Cerebellar nuclear complex (tissue), 1 donor: ENCODE data around the gene UBE2L3.
"Not testable (repeated sequence)": the region's sequence is repeated elsewhere in the genome, so short reads cannot be mapped to it uniquely, and the experiment has no call there.

Source experiments
- DNase-seq, 2 experiments: peaks; one replicate each; lab custom pipeline; 2025; lab: John Stamatoyannopoulos, UW

UBE2L3 gene

DNA sequence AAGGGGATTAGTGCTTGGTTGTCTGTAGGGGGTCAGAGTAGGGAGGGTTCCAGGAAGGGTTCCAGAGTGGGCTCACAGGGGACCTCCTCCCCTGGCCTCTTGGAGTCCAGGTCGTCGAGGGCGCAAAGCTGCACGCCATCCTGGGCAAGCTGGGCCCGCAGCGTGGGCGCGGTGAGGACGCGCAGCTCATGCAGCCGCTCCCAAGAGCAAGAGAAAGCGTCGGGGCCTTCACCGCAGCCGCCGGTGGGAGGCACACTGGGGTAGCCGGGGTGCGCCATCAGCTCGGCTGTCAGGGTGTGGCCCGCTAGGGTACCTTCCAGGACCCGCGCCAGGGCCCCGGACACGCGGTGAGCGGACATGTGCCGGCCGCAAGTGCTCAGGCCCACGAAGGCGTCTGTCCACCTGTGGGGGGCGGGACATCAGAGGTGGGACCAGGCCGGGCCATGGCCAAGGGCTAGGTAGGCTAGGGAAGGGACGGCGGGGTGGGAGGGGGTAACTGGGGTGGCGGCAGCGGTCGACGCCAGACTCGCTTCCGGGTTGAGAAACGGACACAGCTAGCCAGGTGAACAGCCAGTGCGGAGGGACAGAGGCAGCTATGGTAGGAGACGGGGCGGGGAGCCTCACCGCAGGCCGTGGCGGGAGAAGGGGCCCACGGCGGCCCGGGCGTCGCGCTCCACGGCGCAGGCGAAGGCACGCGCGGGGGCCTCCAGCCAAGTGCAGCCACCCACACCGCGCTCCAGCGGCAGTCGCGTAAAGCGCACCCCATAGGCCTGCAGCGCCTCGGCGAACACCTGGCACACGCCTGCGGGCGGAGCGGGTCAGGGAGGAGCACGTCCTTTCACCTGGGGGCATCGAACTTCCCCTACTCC is 61.1 kb downstream of the UBE2L3 start:
- DNase-seq, result no peak

DNA sequence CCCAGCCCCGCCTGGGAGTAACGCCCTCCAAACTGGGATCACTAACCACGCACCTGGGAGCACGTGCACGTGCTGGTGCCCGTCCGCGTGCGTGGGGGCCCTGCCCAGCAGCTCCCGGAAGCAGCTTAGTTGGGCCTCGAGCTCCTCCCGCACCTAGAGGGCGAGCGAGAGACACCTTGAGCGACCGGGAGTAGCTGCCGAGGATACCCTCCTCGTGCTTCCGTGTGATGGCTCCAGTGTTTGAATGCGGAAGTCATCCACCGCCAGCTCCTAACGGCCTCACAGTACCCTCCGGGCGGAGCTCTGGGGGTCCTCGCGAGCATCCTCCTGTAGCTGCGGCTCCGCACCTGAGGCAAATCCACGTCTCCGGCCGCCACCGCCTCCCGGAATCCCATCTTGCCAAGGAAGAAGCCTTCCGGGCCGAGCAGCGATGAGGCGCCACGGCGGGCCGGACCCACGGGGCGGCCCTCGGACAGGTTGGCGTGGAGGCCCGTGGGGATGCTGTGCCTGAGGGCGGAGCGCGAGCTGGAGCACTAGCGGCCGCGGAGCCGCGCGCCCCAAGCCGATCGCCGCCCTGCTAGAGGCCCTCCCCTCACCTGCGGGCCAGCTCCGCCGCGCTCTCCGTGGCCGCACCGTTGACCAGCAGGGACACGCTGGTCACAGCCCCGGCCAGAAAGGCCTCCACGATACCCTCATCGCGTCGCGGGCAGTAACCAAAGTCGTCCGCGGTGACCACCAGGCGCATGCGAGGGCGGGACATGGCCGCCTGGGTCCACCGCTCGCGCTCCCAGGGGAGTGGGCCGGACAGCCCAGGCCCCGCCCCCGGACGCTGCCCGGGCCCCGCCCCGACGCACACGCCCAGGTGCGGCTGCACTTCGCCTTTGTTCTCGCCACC is 62.0 kb downstream of the UBE2L3 start, which contains the start of gene YDJC:
YDJC (minus strand) TSS at position 768 of the 895 bp plus-strand sequence; CDS start at position 760, 8 bp downstream.
- peak in 1 of 2 experiments; percentile 88 for DNase-seq

DNA sequence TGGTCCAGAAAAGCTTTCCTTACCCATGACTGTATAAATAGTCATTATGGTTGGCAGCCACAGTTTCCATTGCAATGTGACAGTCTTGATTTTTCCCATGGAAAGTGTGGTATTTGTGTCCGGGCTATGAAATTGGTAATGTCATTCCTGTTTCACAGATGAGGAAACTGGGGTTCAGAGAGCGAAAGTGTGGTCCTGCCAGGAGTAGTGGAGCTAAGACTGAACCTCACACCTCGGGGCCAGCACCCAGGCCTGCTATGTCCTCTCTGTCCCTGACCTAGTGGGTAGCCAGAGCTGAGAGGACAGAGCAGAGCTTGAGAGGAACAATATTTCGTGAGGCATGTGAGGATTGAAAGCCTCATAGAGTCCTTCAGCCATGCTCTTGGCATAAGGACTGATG is 63.5 kb downstream of the UBE2L3 start:
- DNase-seq, result no peak

- no peak for DNase-seq
These were observed 64.9 kb downstream of the UBE2L3 start, which contains the start of gene CCDC116 for GRCh38 chr22:21632237-21632895. CCDC116 (plus strand) TSS chr22:21632760; CDS start chr22:21633182, 422 bp downstream.

GRCh38 chr22:21632931-21633330 is 65.4 kb downstream of the UBE2L3 start:
- DNase-seq, result no peak

DNA sequence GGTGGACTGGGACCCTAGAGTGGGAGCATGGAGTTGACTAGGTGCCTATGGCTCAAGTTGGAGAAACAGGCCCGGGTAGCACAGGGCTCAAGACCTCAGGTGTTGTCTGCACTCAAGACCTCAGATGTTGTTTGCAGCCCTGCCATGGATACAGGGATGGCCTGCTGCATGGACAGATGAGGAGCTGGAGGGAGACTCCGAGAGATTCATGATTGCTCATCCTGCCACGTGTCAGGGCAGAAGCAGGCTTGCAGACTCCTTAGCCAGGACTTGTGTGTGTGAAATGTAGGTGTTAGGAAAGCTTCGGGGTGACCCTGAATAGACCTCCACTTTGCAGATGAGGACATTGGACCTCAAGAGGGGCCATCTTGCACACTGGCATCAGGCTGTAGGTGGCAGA is 66.0 kb downstream of the UBE2L3 start:
- DNase-seq, result no peak

GRCh38 chr22:21634081-21634480 is 66.6 kb downstream of the UBE2L3 start:
- no peak for DNase-seq

GRCh38 chr22:21634844-21635243 is 67.3 kb downstream of the UBE2L3 start:
- DNase-seq, result no peak

- no peak for DNase-seq
These were observed 68.4 kb downstream of the UBE2L3 start for GRCh38 chr22:21635771-21636510.

DNA sequence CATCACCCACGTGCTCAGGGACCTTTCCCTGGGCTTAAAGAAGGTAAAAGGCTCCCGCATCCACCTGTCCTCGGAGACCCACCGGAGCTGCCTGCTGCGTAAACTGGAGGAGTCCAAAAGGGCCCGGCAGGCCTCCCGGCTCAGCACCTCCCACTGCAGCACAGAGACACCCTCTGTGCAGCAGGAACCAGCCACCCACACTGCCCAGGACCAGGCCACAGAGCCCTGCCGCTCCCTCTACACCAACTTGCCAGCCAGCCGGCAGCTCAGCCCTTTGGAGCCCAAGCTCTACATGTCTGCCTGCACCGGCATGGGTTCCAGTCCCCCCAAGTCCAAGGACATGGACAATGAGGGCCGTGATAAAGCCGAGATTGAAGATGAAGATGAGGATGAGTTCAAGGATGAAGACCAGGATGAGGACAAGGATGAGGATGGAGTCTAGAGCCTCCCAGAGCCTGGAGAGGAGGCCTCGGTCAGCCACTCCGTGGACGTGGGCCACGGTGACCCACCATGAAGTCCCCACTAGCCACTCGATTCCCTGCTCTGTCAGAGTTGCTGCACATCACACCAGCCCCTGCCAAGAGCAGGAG is 69.2 kb downstream of the UBE2L3 start:
- DNase-seq, result no peak

DNA sequence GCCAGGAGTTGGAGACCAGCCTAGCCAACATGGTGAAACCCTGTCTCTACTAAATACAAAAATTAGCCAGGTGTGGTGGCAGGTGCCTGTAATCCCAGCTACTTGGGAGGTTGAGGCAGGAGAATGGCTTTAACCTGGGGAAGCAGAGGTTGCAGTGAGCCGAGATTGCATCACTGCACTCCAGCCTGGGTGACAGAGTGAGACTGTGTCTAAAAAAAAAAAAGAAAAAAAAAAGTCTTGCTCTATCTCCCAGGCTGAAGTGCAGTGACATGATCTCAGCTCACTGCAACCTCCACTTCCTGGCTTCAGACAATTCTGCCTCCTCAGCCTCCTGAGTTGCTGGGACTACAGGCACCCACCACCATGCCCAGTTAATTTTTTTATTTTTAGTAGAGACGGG is 69.9 kb downstream of the UBE2L3 start:
- DNase-seq, result not testable (repeated sequence)

DNA sequence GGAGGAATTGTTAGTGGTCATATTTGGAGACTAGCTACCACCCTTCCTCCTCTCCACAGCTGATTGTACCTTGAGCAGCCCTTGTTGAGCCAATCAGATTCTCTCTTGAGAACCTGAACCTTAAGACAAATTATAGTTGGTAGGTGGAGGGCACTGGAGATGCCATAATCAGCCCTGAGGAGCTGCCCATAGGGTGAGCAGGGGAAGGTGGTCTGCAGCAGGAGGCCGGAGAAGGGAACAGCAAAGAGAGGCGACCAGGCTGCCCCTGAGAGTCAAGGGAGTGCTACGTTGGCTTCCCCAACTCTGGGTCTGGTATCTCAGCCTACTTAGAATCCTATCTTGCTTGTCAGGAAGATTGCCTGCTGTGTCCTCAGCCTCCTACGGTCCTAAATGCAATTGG is 71.8 kb downstream of the UBE2L3 start:
- no peak for DNase-seq

DNA sequence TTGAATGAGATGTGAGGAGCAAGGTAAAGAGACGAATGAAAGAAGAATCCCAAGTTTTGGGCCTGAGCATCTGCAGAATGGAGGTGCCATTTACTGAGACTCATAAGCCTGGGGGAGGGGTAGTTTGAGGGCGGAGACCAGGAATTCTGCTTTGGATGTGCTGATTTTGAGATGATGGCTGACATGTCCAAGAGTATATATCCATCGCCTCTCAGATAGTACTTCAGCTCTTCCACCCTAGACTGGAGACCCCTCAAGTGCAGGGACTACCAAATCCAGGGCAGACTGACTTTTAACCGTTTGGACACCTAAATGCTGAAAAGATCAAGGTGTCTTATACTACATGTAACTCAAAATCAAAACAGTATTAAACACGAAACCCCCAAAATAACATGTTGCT is 73.3 kb downstream of the UBE2L3 start:
- no peak for DNase-seq

- DNase-seq, result no peak
These were observed 73.9 kb downstream of the UBE2L3 start for GRCh38 chr22:21641417-21641788.

GRCh38 chr22:21641789-21642583 is 74.5 kb downstream of the UBE2L3 start, which contains the start of gene SDF2L1:
SDF2L1 (plus strand) TSS chr22:21642302; CDS start chr22:21642337, 35 bp downstream.
- peak; percentile 90 to 95 for DNase-seq

- DNase-seq, result no peak
These were observed 75.3 kb downstream of the UBE2L3 start for GRCh38 chr22:21642584-21643448.

GRCh38 chr22:21643533-21644357 is 76.2 kb downstream of the UBE2L3 start:
- no peak for DNase-seq

- DNase-seq, result not testable (repeated sequence)
These were observed 78.0 kb downstream of the UBE2L3 start for GRCh38 chr22:21645513-21645912.
